HG03103 (cell line): ENCODE measurements around the gene HGF.
"Not testable (repeated sequence)": the region's sequence is repeated elsewhere in the genome, so short reads cannot be mapped to it uniquely, and the experiment has no call there.

Experiments used
- ATAC-seq: cut with Tn5 transposase; IDR thresholded peaks from one replicate; pipeline ENCODE4 v1.9.1; 2021; ENCODE audit warnings: low read depth; ENCODE audit not compliant: unreplicated experiment

Gene HGF

GRCh38 chr7:81769891-81770727, at the start of gene HGF:
TSS of gene HGF (minus strand) at chr7:81770047. CDS start at chr7:81769971, 76 bp downstream.
- no peak for ATAC-seq

DNA sequence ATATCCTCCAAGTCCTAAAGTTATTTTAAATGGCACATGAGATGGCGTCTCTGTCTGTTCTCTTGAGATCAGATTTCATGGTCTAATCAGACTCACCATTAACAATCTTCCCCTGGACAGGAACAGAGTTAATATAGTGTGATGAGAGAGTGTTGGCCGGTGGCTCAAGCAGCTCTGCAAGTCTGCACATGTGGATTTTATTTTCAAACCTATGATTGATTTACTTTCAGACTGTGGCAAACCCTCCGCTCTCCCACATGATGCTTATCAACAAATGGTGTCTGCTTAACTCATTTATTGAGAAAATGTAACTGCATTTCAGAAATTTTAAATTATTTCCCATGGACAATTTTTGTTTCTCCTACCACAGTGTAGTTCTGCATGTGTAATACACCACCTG, 46.5 kb upstream of the HGF start:
- ATAC-seq: no peak

GRCh38 chr7:81812866-81813476, 43.1 kb upstream of the HGF start:
- peak; percentile 87 for ATAC-seq

GRCh38 chr7:81811956-81812865, 42.4 kb upstream of the HGF start:
- ATAC-seq: peak; percentile 40

- ATAC-seq: no peak
Measured at GRCh38 chr7:81810476-81811155, 40.8 kb upstream of the HGF start.

DNA sequence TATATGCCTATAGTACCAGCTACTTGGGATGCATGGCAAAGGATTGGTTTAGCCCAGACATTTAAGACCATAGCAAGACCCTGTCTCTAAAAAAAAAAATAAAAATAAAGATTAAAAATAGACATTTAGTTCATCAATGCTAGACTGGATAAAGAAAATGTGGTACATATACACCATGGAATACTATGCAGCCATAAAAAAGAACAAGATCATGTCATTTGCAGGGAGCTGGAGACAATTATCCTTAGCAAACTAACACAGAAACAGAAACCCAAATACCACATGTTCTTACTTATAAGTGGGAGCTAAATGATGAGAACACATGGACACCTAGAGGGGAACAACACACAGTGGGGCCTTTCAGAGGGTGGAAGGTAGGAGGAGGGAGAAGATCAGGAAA, 38.5 kb upstream of the HGF start:
- not testable (repeated sequence) for ATAC-seq

DNA sequence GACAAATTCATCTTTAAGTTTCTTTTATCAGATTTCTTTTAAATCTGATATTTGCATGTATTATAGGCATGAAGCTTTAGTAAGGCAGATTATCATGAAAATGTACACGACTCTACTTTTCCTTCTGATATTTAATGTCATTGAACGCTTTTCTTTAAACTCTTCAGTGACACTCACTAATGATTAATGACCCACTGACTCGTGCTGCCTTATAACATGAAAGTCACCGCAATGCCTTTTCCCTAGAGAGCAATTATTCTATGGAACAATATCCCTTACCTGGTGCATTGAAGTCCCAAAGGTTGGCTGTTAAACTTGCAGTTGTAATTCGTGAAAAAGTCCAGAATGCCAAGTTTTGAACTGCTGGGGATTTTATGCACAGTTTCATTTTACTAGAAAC, 33.4 kb upstream of the HGF start:
- ATAC-seq: no peak

DNA sequence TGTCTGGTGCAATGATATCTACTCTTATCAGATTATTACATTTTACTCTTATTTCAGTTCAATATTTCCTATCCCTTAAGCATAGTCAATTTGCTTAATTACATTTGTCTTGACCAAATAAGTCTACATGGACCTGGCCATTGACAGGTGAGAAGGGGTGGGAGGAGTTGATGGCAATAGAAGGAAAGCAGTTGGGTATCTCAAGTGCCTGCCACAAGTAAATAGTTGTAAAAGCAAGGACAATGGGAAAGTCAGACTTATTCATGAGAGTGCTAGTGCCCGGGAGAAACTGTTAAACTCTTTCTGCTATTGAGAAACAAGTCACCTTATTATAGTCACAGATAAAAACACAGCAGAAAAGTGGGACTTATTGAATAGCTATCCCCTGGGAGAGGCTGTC, 32.4 kb upstream of the HGF start:
- no peak for ATAC-seq

DNA sequence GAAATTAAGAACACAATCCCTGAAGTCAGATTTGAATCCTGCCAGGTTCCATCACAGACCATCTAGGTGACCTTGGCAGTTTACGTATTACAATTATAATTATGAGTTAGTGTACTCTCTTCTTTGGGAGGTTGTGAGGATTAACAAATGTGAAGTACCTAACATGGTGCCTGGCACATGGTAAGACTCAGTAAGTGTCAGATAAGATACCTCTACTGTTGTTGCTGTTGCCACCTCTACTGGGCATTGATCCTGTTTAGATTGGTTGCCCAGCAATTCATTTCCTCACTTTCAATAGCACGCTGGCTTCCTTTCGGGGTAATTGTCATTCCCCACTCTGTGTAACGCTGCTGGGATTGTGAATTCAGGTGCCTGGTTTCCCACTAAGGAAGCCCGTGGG, 31.7 kb upstream of the HGF start:
- ATAC-seq: no peak

DNA sequence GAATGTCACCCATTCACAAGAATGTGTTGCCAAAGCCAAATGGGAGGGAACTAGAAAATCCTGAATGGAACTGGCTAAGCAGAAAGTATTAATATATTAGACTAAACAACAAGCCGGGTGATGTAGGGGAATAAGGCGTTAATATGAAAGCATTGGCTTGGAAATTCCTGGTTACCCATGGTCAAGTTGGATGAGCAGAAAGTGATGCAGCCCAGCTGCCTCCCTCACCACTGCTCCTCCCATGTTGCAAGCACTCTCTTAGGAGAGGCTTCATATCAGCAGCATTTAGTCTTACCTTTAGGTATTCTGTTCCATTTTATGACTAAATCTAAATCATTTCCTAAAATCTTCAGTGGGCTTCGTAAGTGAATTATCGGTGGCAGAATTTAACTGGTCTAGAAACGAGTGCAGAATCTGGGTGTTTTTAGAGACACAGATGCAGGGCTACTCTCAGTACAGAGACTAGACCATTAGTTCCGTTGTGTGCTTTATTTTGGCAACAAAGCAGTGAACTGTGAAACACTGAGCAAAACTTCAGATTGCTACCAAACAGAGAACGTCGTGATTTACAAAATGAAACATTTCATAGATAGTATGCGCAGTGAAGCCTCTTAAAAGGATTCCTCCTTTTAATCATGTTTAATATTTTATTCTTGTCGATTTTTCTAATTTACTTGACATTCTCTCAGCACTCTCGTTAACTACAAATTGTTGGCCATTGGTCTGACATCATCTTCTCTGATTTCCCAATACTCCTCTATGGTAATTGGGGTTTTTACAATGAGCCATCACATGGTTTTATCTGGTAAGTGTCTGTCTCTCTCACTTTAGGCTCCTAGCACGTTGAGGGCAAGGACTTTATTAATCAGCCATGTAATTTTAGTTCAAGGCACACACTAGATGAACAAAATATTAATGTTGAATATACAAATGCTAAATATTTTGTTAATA, 22.0 kb upstream of the HGF start:
- ATAC-seq: no peak

- ATAC-seq: no peak
Measured at GRCh38 chr7:81790686-81791085, 20.8 kb upstream of the HGF start.

DNA sequence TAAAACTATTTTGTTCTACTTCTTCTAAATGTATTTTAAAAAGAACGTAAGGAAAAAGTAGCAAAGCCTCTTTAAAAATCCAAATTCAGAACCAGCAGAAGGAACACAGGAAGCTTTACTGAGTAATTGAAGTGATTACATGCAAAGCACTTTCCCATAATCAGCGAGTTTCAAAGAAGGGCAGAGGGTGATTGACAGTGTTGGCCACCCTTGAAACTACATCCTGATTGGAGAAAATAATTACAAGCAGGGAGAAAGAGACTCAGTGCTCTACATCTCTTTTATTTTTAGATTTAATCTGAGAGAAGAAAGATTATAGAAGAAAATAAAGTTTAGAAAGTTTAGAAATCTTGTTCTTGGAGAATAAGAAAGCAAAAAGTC, 20.3 kb upstream of the HGF start:
- ATAC-seq: no peak

DNA sequence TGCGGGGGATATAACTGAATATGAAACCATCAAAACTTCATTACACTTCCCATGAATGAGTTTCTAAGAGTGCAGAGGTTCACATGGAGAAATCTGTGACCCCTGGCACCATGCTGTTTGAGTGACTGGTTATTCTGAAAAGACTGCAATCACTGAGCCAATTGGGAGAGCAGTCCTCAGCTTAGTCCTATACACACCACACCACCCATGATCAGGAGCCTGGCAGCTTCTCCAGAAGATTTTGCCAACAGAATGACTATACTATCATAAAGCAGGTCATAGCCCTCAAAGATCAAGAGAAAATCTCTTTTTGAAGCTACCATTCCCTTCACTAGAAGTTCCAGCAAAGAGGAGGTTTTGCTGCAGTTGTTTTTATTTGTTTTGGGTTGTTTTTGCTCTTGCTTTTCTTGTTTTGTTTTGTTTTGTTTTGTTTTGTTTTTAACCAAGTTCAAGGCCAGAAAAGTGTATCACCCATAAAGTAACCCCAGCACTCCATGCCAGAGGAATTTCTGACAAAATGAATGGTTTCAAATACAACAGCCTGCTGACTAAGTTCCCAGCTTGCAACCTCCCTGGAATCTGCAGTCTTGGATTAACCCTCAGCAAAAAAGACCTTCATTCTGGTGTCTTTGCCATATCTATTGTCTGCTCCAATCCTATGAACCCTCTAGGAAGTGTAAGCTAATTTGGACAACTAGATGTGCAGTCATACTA, 19.7 kb upstream of the HGF start:
- ATAC-seq: no peak

GRCh38 chr7:81788246-81788645, 18.4 kb upstream of the HGF start:
- ATAC-seq: no peak

GRCh38 chr7:81783818-81784217, 14.0 kb upstream of the HGF start:
- no peak for ATAC-seq

DNA sequence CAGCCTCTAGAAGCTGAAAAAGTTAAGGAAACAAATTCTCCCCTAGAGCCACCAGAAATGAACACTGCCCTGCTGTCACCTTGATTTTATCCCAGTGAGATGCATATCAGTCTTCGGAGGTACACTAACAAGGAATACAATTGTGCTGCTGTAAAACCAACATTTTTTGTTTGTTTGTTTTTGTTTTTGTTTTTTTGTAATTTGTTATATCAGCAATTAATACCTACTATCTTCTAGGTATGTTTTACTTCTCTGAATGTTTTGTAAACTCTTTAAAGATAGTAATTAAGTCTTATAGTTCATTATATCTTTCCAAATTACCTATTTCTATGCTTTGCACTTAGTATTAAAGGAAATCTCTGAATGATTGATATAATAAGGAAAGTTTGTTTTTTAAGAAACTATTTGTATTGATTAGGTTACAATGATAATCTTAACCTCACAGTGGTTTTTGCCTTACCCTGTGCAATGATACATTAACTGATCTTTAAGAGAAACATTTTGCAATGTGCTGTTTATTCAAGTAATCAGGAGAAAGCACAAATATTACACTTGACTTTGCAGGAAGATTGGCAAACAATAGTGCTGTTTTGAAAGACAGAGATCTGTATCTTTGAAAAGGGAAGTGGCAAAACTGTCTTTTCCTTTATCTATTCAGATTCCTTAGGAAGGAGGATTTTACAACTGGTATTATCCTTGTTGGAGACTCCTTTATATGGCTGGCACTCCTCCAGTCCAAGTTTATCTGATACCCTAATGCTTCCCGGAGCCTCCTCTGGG, 11.3 kb upstream of the HGF start:
- ATAC-seq: no peak

- ATAC-seq: no peak
Measured at GRCh38 chr7:81779706-81780105, 9.9 kb upstream of the HGF start.

DNA sequence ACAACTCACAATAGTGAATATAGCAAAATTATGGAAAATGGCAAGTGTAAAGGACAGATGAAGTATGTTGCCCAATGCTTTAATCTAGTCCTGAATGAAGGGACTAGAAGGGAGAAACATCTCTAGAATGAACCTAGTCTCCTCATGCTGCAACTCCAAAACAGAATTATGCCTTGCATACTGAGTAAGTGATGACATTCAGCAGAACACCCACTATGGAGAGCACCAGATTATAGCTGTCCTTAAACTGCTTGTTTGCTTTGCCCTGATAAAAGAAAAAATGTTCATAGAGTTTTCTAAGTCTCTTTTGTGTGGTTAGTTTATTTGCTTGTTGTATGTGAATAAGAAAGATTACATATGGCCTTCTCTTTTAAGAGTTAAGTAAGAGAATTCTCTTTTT, 7.8 kb upstream of the HGF start:
- ATAC-seq: no peak
